CD4-positive, alpha-beta T cell (primary cell): ENCODE results near the gene NKIRAS2. TPM values are rescaled to one million over a fixed set of nuclear protein-coding genes. Genes with fewer than 3 reads are reported as not detected.

ENCODE experiments used
- ATAC-seq: fragments of 200-7000 bp; cut with Tn5 transposase; one replicate; pipeline ENCODE4 v1.10.0; 2022; ENCODE audit warnings: mild to moderate bottlenecking; ENCODE audit not compliant: poor library complexity
- CTCF ChIA-PET: fragments of 350-600 bp; sonication (Branson Sonifier 250); formaldehyde crosslinking; loops from one replicate; lab custom pipeline; 2021; ENCODE audit warnings: antibody characterized with exemption, inconsistent platforms; lab: Charles Lee
- POLR2A ChIA-PET: fragments of 350-600 bp; sonication (Branson Sonifier 250); formaldehyde crosslinking; loops from one replicate; lab custom pipeline; 2021; ENCODE audit warnings: antibody characterized with exemption, inconsistent platforms; lab: Charles Lee
- DNase-seq, 14 experiments: peaks; one replicate each; pipeline ENCODE4 v3.0.0-alpha.2; 2013 to 2020; ENCODE audit warnings: mixed read lengths in 2 of 14
- H3K27ac ChIP-seq, 2 donors: one replicate each; pipeline versions ENCODE4 v1.5.1 to v1.7.0; 2013; ENCODE audit warnings: low read length in 2 of 2, low read depth in 1 of 2, mild to moderate bottlenecking in 1 of 2
- H3K27me3 ChIP-seq, 2 experiments: 1 replicate in 1 of 2; 2 replicates in 1 of 2; pipeline versions ENCODE4 v1.6.1 to v1.7.0; 2013; ENCODE audit warnings: low read length in 2 of 2, control low read depth in 1 of 2, mild to moderate bottlenecking in 1 of 2, moderate library complexity in 1 of 2; ENCODE audit not compliant: insufficient read depth in 2 of 2, control insufficient read depth in 1 of 2
- H3K36me3 ChIP-seq: one replicate; pipeline ENCODE4 v1.6.1; 2013; ENCODE audit warnings: low read length, control low read depth; ENCODE audit not compliant: insufficient read depth
- H3K4me1 ChIP-seq: one replicate; pipeline ENCODE4 v1.6.1; 2013; ENCODE audit warnings: low read length, control low read depth; ENCODE audit not compliant: insufficient read depth
- H3K4me3 ChIP-seq: one replicate; pipeline ENCODE4 v1.5.1; 2013; ENCODE audit warnings: mild to moderate bottlenecking, low read length, moderate library complexity
- H3K9me3 ChIP-seq, 2 experiments: 1 replicate in 1 of 2; 2 replicates in 1 of 2; pipeline versions ENCODE4 v1.6.1 to v1.7.0; 2013; ENCODE audit warnings: low read length in 2 of 2, mild to moderate bottlenecking in 2 of 2, control low read depth in 1 of 2, moderate library complexity in 1 of 2; ENCODE audit not compliant: control insufficient read depth in 1 of 2, insufficient read depth in 1 of 2
- H3K27ac Mint-ChIP-seq: one replicate; pipeline ENCODE4 v1.8.0; 2020; ENCODE audit warnings: mixed read lengths
- H3K27me3 Mint-ChIP-seq: one replicate; pipeline ENCODE4 v1.8.0; 2021; ENCODE audit warnings: mixed read lengths
- H3K36me3 Mint-ChIP-seq: one replicate; pipeline ENCODE4 v1.8.0; 2021; ENCODE audit warnings: low read depth, mixed read lengths
- H3K4me1 Mint-ChIP-seq: one replicate; pipeline ENCODE4 v1.8.0; 2021; ENCODE audit warnings: low read depth, mixed read lengths
- H3K4me3 Mint-ChIP-seq: one replicate; pipeline ENCODE4 v1.8.0; 2020; ENCODE audit warnings: mild to moderate bottlenecking, mixed read lengths
- H3K9me3 Mint-ChIP-seq: one replicate; pipeline ENCODE4 v1.8.0; 2020; ENCODE audit warnings: mixed read lengths
- CTCF ChIP-seq: fragments of 200-600 bp; IDR thresholded peaks from one replicate; pipeline ENCODE4 v1.8.0; 2022; ENCODE audit warnings: antibody characterized with exemption, mild to moderate bottlenecking
- intact Hi-C, 2 experiments: fragments of 100-400 bp; cut with DNase I in 1 of 2; cut with micrococcal nuclease in 1 of 2; formaldehyde crosslinking; loops; one replicate each; pipeline versions ENCODE4 v1.15.1 to v1.9.0; 2023 to 2025; cut with DNase I, micrococcal nuclease
- total RNA-seq, 174 experiments: library from RNA in 2 of 174; stranded (reverse) in 2 of 174; gene quantifications; one replicate each; pipeline ENCODE4 v1.2.3 and lab custom pipeline; 2021 to 2026

The NKIRAS2 gene
- total RNA-seq, 2 experiments from 2014 or later: 12.5 to 12.9 TPM

- H3K9me3 ChIP-seq: no peaks in the 10 kb centered on the region
- ATAC-seq (no peak), DNase-seq (no peak)
- H3K27ac ChIP-seq: no peak overlapping the region
- Mint-ChIP-seq H3K27ac (peak overlapping the region; percentile 14), H3K27me3 (no peaks in the 10 kb centered on the region), H3K36me3 (peaks cover 78% of the 10 kb centered on the region), H3K4me3 (no peak overlapping the region), H3K9me3 (no peaks in the 10 kb centered on the region), H3K4me1 (peaks cover 14% of the 10 kb centered on the region)
- peaks cover 75% of the 10 kb centered on the region for H3K36me3 ChIP-seq
- no peak overlapping the region for H3K4me3 ChIP-seq
- peaks cover 10% of the 10 kb centered on the region for H3K4me1 ChIP-seq
- CTCF ChIA-PET: no interaction called here
- TF ChIP-seq CTCF: no peak
- intact Hi-C loops: no loop called here
- no peaks in the 10 kb centered on the region for H3K27me3 ChIP-seq
- POLR2A ChIA-PET: no interaction called here
These were observed 45.2 kb upstream of the NKIRAS2 start for GRCh38 chr17:41974658-41975057.

- H3K9me3 ChIP-seq: no peaks in the 10 kb centered on the region
- Mint-ChIP-seq H3K4me1 (peaks cover 12% of the 10 kb centered on the region), H3K9me3 (no peaks in the 10 kb centered on the region), H3K4me3 (no peak overlapping the region), H3K27ac (no peak overlapping the region), H3K27me3 (no peaks in the 10 kb centered on the region), H3K36me3 (peaks cover 83% of the 10 kb centered on the region)
- ATAC-seq (no peak), DNase-seq (no peak)
- CTCF ChIA-PET: no interaction called here
- no peak for TF ChIP-seq CTCF
- POLR2A ChIA-PET: interaction anchor here (0.9 kb wide), 1 partner anchor 9 kb away, joined by 3 read pairs; the partner anchor contains the start of gene CNP
- H3K36me3 ChIP-seq: peaks cover 77% of the 10 kb centered on the region
- H3K4me1 ChIP-seq: peaks cover 7% of the 10 kb centered on the region
- H3K27ac ChIP-seq: no peak overlapping the region
- intact Hi-C loops: no loop called here
- no peak overlapping the region for H3K4me3 ChIP-seq
- no peaks in the 10 kb centered on the region for H3K27me3 ChIP-seq
These were observed 44.5 kb upstream of the NKIRAS2 start for GRCh38 chr17:41975099-41976083.

GRCh38 chr17:41976142-41976768 lies 43.6 kb upstream of the NKIRAS2 start:
- H3K4me1 ChIP-seq: no peaks in the 10 kb centered on the region
- H3K4me3 Mint-ChIP-seq: no peak overlapping the region
- intact Hi-C loops: no loop called here
- DNase-seq (no peak), ATAC-seq (no peak)
- no peaks in the 10 kb centered on the region for H3K9me3 Mint-ChIP-seq
- H3K27ac Mint-ChIP-seq: no peak overlapping the region
- TF ChIP-seq CTCF: no peak
- POLR2A ChIA-PET: interaction anchor here (0.9 kb wide), 1 partner anchor 10 kb away, joined by 3 read pairs; the partner anchor contains the start of gene CNP
- H3K27me3 ChIP-seq: no peaks in the 10 kb centered on the region
- H3K4me1 Mint-ChIP-seq: peaks cover 7% of the 10 kb centered on the region
- H3K4me3 ChIP-seq: no peak overlapping the region
- no peaks in the 10 kb centered on the region for H3K9me3 ChIP-seq
- no peaks in the 10 kb centered on the region for H3K27me3 Mint-ChIP-seq
- CTCF ChIA-PET: interaction anchor here (1.4 kb wide), 1 partner anchor 13 kb away, joined by 5 read pairs; no protein-coding TSS in a partner anchor
- H3K27ac ChIP-seq: no peak overlapping the region
- H3K36me3 Mint-ChIP-seq: peaks cover 87% of the 10 kb centered on the region
- peaks cover 85% of the 10 kb centered on the region for H3K36me3 ChIP-seq
